ENCODE measurements around the gene SND1.

DNA sequence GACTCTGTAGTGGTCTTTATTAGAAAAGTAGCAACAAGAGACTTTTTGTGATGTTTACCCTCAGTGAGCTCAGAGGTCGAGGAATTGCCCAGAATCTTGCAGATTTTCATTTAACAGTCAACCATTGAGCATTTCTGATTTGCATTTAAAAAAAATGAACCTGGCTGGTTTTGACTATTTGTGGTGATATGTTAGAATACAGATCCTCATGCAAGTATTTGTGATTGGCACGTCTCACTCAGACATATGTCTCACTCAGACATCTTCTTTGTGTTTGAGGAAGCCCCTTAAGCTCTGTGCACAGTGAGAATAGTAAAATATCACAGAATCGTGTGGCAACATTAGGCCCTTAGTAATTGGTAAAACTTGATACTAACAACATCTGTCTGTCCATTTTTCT lies 113.2 kb downstream of the SND1 start:
- TF ChIP-seq, protein P1, sequence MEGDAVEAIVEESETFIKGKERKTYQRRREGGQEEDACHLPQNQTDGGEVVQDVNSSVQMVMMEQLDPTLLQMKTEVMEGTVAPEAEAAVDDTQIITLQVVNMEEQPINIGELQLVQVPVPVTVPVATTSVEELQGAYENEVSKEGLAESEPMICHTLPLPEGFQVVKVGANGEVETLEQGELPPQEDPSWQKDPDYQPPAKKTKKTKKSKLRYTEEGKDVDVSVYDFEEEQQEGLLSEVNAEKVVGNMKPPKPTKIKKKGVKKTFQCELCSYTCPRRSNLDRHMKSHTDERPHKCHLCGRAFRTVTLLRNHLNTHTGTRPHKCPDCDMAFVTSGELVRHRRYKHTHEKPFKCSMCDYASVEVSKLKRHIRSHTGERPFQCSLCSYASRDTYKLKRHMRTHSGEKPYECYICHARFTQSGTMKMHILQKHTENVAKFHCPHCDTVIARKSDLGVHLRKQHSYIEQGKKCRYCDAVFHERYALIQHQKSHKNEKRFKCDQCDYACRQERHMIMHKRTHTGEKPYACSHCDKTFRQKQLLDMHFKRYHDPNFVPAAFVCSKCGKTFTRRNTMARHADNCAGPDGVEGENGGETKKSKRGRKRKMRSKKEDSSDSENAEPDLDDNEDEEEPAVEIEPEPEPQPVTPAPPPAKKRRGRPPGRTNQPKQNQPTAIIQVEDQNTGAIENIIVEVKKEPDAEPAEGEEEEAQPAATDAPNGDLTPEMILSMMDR (IDR thresholded peaks at IDR 0.05): no peak
- no peak for TF ChIP-seq POLR2A (IDR thresholded peaks at IDR 0.05)
